Ureter (tissue), 1 donor: Measurements from ENCODE around the gene CLEC4A. TPM values are rescaled to one million over a fixed set of nuclear protein-coding genes. Genes with fewer than 3 reads are reported as not detected.

Experiments
- total RNA-seq: library from RNA; stranded (reverse); gene quantifications from one replicate; pipeline ENCODE4 v1.2.4, GENCODE V29; 2023
- donor health status: DM: yes; HTN: yes; CAD: no.

The CLEC4A gene
- total RNA-seq, 1 donor from 2014 or later: 2.1 TPM

Other genes with a start within 250 kb of the CLEC4A start
- gene SLC2A3, start 187.4 kb upstream of the CLEC4A start, total RNA-seq: 61.9 TPM
- 21.1 TPM for gene FOXJ2, start 90.9 kb upstream of the CLEC4A start, total RNA-seq
- 4.6 TPM for gene C3AR1, start 57.3 kb upstream of the CLEC4A start, total RNA-seq
- gene NECAP1, start 41.3 kb upstream of the CLEC4A start, total RNA-seq: 32.5 TPM
- gene ZNF705A, start 33.4 kb downstream of the CLEC4A start, total RNA-seq: not detected
- gene FAM90A1, start 104.0 kb downstream of the CLEC4A start, total RNA-seq: 0.65 TPM